Measurements from ENCODE around the gene JAG2.

The JAG2 gene

DNA sequence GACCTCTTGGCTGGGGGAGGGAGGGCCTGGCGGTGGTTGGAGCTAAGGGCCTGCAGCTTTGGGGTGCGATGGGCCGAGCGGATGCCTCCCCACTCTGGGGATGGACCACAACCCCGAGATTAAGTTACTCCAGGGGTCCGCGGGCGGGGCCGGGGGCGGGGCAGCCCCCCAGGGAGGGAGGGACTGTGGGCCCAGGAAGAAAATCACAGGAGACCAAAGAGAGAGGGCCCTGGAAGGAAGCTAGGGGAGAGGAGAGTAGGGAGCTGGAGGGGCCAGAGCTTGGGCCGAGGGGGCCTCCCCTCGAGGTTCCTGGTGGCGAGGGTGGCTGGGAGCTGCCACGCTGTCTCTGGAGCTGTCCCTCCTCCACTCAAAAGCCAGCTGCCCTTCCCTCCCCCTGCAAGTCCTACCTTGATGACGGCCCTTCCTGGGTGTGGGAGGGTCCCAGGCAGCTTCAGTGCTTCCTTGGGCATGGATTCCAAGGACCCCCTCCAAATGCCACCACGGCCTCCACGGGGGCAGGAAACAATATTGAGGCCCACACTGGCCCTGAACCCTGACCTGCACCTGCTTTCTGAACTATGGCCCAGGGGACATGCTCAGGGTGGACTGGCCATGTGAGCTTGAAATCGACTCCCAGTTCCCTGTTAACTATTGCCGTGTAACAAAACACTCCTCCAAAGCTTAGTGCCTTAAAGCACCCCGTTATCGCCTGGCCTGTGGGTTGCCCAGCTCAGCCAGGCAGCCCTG, 13.1 kb upstream of the JAG2 start:
- DNase-seq, result no peak

GRCh38 chr14:105180592-105181548, 12.3 kb upstream of the JAG2 start, which contains the start of gene NUDT14:
NUDT14 (minus strand) TSS chr14:105181312; CDS start chr14:105181209, 103 bp downstream.
- peak; percentile 97 for DNase-seq

DNA sequence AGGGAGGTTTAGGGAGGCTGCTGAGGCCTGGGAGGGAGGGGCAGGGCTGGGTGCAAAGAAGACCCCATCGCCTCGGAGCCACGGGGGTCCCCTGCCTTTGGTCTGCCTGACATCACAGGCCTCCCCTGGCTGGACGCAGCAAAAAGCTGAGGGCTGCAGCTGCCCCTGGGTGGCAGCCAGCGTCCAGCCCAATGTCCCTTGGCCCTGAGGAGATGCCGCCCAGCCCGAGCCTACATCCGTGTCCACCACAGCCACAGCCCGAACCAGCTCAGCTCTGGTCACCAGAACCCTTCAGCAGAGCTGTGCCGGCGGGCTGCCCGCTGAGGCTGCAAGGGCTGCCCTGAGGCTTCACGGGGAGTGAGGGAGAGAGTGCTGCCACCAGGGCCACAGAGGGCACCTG, 10.6 kb upstream of the JAG2 start:
- no peak for DNase-seq

GRCh38 chr14:105178868-105179140, 10.2 kb upstream of the JAG2 start:
- no peak for DNase-seq

- no peak for DNase-seq
Observed at GRCh38 chr14:105178069-105178867, 9.7 kb upstream of the JAG2 start.

GRCh38 chr14:105177082-105177481, 8.5 kb upstream of the JAG2 start:
- no peak for DNase-seq

GRCh38 chr14:105176513-105176912, 7.9 kb upstream of the JAG2 start:
- DNase-seq, result no peak

DNA sequence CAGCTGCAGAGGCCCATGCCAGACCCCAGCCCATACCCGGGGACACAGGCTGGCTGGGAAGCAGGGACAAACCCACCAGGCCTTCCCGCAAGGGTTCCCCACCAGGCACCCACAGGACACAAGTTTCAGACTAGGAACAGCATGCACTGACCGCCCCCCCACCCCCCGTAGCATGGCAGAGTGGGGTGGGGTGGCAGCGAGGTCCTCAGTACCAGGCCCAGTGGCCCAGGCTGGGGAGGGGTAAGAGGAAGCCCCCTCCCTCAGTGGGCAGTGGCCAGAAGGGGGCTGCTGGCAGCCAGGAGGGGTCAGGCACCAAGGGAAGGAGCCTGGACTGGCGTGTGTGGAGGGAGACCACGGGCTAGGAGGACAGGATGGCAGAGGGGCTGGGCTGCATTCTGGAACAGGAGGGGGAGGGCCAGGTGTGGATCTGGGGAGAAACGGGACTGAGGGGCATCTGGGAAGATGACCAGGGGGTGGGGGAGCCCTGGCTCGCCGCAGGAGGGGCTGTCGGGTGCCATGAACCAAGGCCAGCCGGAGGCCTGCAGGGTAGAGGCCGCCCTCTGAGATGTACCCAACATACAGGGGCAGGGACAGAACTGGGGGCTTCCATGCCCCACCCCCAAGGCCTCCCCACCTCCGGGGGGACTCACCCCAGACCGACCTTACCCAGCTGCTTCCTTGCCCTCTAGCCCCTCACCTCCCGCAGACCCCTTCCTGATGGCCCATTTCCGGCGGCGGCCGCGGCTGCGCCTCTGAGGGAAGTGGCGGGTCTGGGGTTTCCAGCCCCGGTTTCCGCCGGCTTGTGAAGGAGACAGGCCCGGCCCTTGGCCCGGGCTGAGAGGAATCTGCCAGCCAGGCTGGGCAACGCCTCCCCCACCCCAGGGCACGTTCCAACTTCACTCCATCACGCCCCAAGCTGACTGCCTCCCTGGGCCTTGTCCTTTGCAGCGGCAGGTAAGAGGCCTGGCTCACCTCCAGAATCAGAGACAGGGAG, 5.6 kb upstream of the JAG2 start:
- peak; percentile 52 for DNase-seq

GRCh38 chr14:105173145-105173544, 4.6 kb upstream of the JAG2 start:
- DNase-seq, result no peak

GRCh38 chr14:105172476-105172875, 3.9 kb upstream of the JAG2 start:
- DNase-seq, result no peak

GRCh38 chr14:105171004-105171673, 2.6 kb upstream of the JAG2 start:
- DNase-seq, result no peak

- no peak for DNase-seq
Observed at GRCh38 chr14:105169776-105170655, 1.4 kb upstream of the JAG2 start.

DNA sequence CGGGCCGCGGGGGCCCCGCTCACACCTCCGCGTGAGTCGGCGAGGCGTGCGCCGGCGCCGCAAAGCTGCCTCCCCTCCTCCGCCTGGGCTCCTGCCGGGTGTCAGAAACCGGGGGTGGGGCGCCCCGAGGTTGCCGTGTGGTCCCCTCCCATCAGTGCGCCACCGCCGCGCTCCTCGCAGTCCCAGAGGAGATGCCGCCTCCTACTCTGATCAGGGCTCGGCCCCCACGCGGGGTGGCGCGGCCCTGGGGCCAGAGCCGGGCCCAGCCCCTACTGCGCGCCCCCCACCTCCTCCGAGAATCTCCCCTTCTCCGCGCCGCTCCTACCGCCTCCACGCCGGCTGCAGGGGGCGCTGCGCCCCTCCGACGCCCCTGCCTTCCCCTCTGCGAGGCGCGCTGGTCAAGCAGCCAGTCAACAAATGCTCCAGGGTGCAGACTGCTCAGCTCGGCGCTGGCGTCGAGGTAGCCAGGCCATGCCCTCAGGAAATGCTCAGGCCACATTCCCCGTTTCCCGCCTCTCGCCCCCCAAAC, 467 bp upstream of the JAG2 start:
- peak; percentile 58 for DNase-seq

DNA sequence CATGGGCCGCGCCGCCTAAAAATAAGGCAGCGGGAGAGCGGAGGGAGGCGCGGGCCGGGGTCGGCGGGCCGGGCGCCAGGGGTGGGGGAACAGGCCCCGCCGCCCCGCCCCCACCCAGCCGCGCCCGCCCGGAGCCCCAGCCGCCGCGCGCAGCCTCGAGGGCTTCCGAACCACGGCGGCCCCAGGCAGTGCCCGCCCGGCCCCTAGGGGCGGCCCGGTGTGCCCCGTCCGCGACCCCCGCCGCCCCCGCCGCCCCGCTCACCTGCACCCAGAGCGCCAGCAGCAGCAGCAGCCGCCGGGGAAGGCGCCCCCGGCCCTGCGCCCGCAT, 519 bp downstream of the JAG2 start:
- DNase-seq, result no peak

DNA sequence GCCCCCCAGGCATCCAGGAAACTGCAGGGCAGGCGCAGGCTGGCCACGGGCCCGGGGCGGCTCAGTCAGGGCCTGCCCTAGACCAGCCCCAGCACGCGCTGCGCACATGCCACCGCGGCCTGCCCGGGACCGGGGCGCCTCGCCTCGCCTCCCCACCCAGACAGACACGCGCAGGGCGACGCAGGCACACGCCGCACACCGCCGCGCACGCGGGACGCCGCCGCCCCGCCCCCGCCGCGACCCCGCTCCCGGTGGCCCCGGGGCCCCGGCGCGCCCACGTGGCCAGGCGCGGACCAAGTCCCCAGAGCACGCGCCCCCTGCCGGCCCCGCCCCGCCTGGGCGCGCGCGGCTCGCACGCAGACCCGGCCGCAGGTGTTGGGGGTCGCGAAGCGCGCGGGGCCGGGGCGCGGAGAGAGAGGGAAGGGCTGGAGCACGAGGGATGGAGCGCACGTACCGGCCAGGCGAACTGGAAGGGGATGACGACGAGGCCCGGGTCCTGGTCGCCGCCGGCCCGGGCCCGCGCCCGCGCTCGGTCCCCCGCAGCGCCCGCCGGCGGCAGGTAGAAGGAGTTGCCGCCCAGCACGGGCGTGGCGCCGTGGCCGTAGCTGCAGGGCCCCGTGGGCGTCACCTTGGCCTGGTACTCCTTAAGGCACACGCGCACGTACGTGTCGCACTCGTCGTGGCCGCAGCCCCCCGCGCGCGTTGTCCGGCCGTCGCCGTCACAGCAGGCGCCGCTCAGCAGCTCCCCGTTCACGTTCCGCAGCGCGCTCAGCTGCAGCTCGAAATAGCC, 1.1 kb downstream of the JAG2 start:
- DNase-seq, result no peak

- no peak for DNase-seq
Observed at GRCh38 chr14:105166571-105167302, 1.8 kb downstream of the JAG2 start.

- DNase-seq, result no peak
Observed at GRCh38 chr14:105165761-105166485, 2.7 kb downstream of the JAG2 start.

DNA sequence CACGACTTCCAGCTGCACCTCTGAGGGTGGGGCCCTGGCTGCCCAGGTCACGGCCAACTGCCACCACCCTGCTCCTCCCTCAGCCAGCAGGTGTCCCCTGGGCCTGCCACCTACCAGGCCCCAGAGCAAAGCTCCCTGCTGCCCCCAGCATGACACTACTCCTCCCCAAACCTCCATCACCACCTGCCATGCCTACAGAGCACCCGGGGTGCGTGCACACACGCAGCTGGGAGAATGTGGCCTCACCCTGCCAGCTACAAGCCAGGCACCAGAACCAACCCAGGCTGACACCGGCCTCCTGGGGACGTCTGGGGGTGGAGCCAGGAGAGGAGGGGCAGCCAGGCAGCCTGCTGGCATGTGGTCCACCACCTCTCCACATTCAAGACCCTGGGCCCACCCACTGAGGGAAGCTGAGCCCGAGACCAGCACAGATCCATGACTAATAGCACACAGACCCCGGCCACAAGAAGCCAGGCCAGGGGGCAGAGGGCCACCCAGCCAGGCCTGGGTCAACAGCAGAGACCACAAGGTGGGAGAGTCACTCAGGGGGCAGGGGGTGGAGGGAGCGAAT, 3.4 kb downstream of the JAG2 start:
- DNase-seq, result no peak
